CD4-positive, alpha-beta T cell treated with Interleukin-4 for 1 hour (primary cell): ENCODE measurements around the gene COG4.
"Not testable (repeated sequence)": the region's sequence is repeated elsewhere in the genome, so short reads cannot be mapped to it uniquely, and the experiment has no call there.

Experiments used
- DNase-seq, 2 donors: peaks; one replicate each; pipeline ENCODE4 v3.0.0-alpha.2; 2020 to 2022

The COG4 gene

DNA sequence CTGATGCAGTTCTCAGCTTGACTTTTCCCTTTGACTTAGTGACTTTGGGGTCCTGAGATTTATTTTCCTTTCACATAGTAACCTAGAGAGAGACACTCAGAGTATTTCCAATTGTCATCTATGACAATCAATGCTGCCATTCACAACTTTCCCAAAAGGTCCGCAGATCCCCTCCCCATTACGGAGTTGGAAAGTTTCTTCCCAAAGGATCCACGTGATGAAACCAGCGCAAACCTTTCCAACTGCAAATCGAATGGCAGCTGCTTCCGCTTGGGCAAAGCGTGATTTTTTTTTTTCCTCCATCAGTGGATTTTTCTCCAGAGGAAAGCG, 69.5 kb downstream of the COG4 start:
- no peak for DNase-seq

GRCh38 chr16:70453117-70453891, 70.0 kb downstream of the COG4 start:
- DNase-seq: no peak

- not testable (repeated sequence) for DNase-seq
Measured at GRCh38 chr16:70451004-70451340, 72.4 kb downstream of the COG4 start.

DNA sequence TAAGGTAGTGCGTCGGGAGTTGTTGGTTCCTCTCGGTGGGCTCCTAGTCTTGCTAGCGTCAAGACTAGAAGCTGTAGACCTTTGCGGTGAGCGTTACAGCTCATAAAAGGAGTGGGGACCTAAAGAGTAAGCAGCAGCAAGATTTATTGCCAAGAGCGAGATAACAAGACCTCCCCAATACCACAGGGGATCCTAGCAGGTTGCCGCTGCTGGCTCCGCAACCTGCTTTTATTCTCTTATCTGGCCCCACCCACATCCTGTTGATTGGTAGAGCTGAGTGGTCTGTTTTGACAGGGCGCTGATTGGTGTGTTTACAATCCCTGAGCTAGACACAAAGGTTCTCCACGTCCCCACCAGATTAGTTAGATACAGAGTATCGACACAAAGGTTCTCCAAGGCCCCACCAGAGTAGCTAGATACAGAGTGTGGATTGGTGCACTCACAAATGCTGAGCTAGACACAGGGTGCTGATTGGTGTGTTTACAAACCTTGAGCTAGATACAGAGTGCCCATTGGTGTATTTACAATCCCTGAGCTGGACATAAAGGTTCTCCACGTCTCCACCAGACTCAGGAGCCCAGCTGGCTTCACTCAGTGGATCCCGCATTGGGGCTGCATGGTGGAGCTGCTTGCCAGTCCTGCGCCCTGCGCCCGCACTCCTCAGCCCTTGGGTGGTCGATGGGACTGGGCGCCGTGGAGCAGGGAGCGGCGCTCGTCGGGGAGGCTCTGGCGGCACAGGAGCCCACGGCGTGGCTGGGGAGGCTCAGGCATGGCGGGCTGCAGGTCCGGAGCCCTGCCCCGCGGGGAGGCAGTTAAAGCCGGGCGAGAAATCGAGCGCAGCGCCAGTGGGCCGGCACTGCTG, 73.0 kb downstream of the COG4 start:
- DNase-seq: not testable (repeated sequence)

GRCh38 chr16:70448075-70448474, 75.3 kb downstream of the COG4 start:
- no peak for DNase-seq

GRCh38 chr16:70444249-70445063, 78.9 kb downstream of the COG4 start:
- DNase-seq: no peak

- no peak for DNase-seq
Measured at GRCh38 chr16:70442344-70442743, 81.0 kb downstream of the COG4 start.

DNA sequence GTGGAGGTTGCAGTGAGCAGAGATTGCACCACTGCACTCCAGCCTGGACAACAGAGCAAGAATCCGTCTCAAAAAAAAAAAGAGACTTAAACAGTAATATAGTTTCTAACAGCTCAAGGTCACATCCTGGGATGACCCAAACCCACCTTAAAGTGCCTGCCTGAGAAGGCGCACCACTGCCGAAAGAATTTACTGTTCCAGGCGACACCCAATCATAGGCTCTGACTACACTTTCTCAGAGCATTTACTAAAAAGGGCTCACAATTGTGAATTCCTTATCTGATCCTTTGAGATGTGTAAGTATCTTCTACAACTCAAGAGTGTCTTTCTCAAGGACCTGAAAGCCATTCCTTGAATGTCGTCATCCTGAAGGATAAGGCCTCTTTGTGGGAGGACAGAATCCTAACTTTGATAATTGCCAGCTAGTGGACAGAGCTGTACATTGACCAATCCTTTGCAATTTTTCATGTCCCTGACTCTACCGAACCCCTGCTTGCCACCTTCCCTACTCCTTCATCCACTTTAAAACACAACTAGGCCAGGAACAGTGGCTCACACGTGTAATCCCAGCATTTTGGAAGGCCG, 81.9 kb downstream of the COG4 start:
- DNase-seq: no peak

DNA sequence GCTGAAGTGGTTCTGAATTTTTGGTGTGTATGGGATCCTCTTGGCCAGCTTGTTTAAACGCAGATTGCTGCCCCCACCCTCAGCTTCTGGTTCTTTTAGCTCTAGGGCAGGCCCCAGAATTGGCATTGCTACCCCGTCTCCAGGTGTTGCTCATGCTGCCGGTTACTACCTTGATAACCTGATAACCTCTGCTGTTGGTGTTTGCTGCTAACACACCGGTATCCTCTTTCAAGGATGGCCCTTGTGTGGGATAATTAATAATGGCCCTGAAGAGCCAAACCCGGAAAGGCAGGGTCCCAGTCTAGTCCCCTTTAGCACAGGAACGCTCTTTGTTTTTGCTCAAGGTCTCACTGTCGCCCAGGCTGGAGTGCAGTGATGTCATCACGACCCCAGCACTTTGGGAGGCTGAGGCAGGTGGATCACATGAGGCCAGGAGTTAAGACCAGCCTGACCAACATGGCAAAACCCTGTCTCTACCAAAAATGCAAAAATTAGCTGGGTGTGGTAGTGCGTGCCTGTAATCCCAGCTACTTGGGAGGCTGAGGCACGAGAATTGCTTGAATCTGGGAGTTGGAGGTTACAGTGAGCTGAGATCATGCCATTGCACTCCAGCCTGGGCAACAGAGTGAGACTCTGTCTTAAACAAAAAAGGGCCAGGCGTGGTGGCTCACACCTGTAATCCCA, 83.2 kb downstream of the COG4 start:
- no peak for DNase-seq

- DNase-seq: peak; percentile 96
Measured at GRCh38 chr16:70438969-70439862, 84.1 kb downstream of the COG4 start, which contains the start of gene ST3GAL2. ST3GAL2 (minus strand) TSS chr16:70439100; CDS start chr16:70398530, 40,570 bp downstream.

DNA sequence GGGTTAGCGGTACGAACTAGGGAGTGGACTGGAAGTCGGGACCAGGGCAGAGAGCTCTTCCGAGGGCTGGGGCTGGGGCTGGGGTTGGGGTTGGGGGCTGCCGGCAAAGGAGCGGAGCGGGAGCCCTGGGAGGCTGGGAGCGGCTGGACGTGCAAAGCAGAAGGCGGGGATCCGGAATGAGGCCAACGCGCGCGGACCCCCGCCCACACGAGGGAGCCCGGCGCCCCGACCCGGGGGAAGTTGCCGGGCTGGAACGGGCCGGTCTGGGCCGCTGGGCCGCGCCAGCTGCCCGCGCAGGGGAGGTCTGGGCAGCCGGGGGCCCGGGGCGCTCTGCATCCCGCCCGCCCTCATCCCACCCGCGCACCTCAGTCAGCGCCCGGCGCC, 84.8 kb downstream of the COG4 start:
- no peak for DNase-seq

- no peak for DNase-seq
Measured at GRCh38 chr16:70437582-70438557, 85.5 kb downstream of the COG4 start.

GRCh38 chr16:70437017-70437581, 86.3 kb downstream of the COG4 start:
- no peak for DNase-seq

GRCh38 chr16:70434484-70435260, 88.7 kb downstream of the COG4 start:
- DNase-seq: no peak

- DNase-seq: no peak
Measured at GRCh38 chr16:70433458-70434103, 89.8 kb downstream of the COG4 start.

GRCh38 chr16:70432723-70433457, 90.5 kb downstream of the COG4 start:
- DNase-seq: peak in 1 of 2 donors; percentile 27

DNA sequence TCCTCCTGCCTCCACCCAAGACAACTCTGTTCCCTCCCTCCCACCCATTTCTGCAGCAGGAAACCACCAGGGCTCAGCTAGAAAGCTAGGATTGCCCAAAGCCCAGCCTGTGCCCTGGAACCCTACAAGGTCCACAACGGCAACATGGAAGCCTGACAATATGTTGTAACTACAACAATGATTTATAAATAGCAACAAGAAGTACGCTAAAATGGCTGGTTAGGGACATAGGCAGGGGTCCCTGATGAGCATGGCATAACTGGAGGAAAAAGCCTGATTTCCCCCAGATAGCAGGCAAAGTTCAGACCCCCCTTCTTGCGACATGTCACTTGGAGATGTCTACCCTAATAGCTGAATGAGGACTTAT, 91.0 kb downstream of the COG4 start:
- no peak for DNase-seq
